Activated CD8-positive, alpha-beta memory T cell treated with anti-CD3 and anti-CD28 coated beads, Interleukin-2, amount 10 ng/mL, durations not matched to agents 7 days and 5 days (primary cell): ENCODE results near the gene VPS13D. TPM values are rescaled to one million over a fixed set of nuclear protein-coding genes. Genes with fewer than 3 reads are reported as not detected.
"Not testable (repeated sequence)": the region's sequence is repeated elsewhere in the genome, so short reads cannot be mapped to it uniquely, and the experiment has no call there.

Experiments used
- ATAC-seq: fragments of 150-1000 bp; cut with Tn5 transposase; one replicate; pipeline ENCODE4 v1.10.0; 2021; ENCODE audit warnings: moderate library complexity
- CTCF ChIA-PET: fragments of 350-600 bp; sonication (Branson Sonifier 250); formaldehyde crosslinking; loops from one replicate; lab custom pipeline; 2021; ENCODE audit warnings: antibody characterized with exemption; lab: Charles Lee
- DNase-seq: peaks from one replicate; pipeline ENCODE4 v3.0.0-alpha.2; 2020
- H3K27ac Mint-ChIP-seq: one replicate; pipeline ENCODE4 v1.8.0; 2021; ENCODE audit warnings: mild to moderate bottlenecking, mixed read lengths
- H3K27me3 Mint-ChIP-seq: one replicate; pipeline ENCODE4 v1.8.0; 2021; ENCODE audit warnings: mixed read lengths
- H3K36me3 Mint-ChIP-seq: one replicate; pipeline ENCODE4 v1.8.0; 2021; ENCODE audit warnings: mild to moderate bottlenecking, mixed read lengths
- H3K4me1 Mint-ChIP-seq: one replicate; pipeline ENCODE4 v1.8.0; 2021; ENCODE audit warnings: mixed read lengths
- H3K4me3 Mint-ChIP-seq: one replicate; pipeline ENCODE4 v1.8.0; 2021; ENCODE audit warnings: mild to moderate bottlenecking, moderate library complexity, mixed read lengths
- H3K9me3 Mint-ChIP-seq: one replicate; pipeline ENCODE4 v1.8.0; 2022; ENCODE audit warnings: low read depth, mixed read lengths
- total RNA-seq, 2 experiments: library from RNA; stranded (reverse); gene quantifications; one replicate each; pipeline ENCODE4 v1.2.3, GENCODE V29; 2021

Gene VPS13D
- total RNA-seq, 2 experiments from 2014 or later = 34.6 to 38.3 TPM

GRCh38 chr1:12537294-12537693 is 307.5 kb downstream of the VPS13D start:
- DNase-seq = no peak
- peaks cover 11% of the 10 kb centered on the region for H3K4me1 Mint-ChIP-seq
- no peak for ATAC-seq
- no peak overlapping the region for H3K27ac Mint-ChIP-seq
- CTCF ChIA-PET = interaction anchor here (1.4 kb wide), 1 partner anchor 34 kb away, joined by 3 read pairs; no protein-coding TSS in a partner anchor
- peaks cover 4% of the 10 kb centered on the region for H3K27me3 Mint-ChIP-seq
- H3K36me3 Mint-ChIP-seq = peaks cover 23% of the 10 kb centered on the region
- peaks cover 16% of the 10 kb centered on the region for H3K9me3 Mint-ChIP-seq
- no peak overlapping the region for H3K4me3 Mint-ChIP-seq

- CTCF ChIA-PET = interaction anchor here (1.2 to 1.4 kb wide), 2 partner anchors 35 to 63 kb away, joined by 3 read pairs; no protein-coding TSS in a partner anchor
- Mint-ChIP-seq H3K4me1 (peaks cover 11% of the 10 kb centered on the region), H3K36me3 (peaks cover 23% of the 10 kb centered on the region), H3K27me3 (peaks cover 6% of the 10 kb centered on the region), H3K27ac (no peak overlapping the region), H3K9me3 (peaks cover 16% of the 10 kb centered on the region), H3K4me3 (no peak overlapping the region)
- no peak for DNase-seq
- ATAC-seq = no peak
Measured at GRCh38 chr1:12537906-12538461, 308.2 kb downstream of the VPS13D start.

GRCh38 chr1:12538536-12538935 is 308.7 kb downstream of the VPS13D start:
- CTCF ChIA-PET = interaction anchor here (1.2 to 1.4 kb wide), 2 partner anchors 35 to 64 kb away, joined by 3 read pairs; no protein-coding TSS in a partner anchor

GRCh38 chr1:12539320-12539704 is 309.5 kb downstream of the VPS13D start:
- no peak for ATAC-seq
- Mint-ChIP-seq H3K27ac (no peak overlapping the region), H3K9me3 (peaks cover 16% of the 10 kb centered on the region), H3K27me3 (peaks cover 12% of the 10 kb centered on the region), H3K4me3 (no peak overlapping the region), H3K36me3 (peaks cover 23% of the 10 kb centered on the region), H3K4me1 (peaks cover 11% of the 10 kb centered on the region)
- CTCF ChIA-PET = no interaction called here
- no peak for DNase-seq

More at GRCh38 chr1:12538536-12538935, 308.7 kb downstream of the VPS13D start:
- not testable (repeated sequence) for ATAC-seq, H3K27me3 Mint-ChIP-seq, H3K4me3 Mint-ChIP-seq, H3K27ac Mint-ChIP-seq, DNase-seq
- H3K36me3 Mint-ChIP-seq = peaks cover 23% of the 10 kb centered on the region
- peaks cover 11% of the 10 kb centered on the region for H3K4me1 Mint-ChIP-seq
- peaks cover 16% of the 10 kb centered on the region for H3K9me3 Mint-ChIP-seq

GRCh38 chr1:12539705-12540579 is 310.1 kb downstream of the VPS13D start:
- Mint-ChIP-seq H3K4me1 (peaks cover 11% of the 10 kb centered on the region), H3K9me3 (peaks cover 16% of the 10 kb centered on the region), H3K36me3 (peaks cover 23% of the 10 kb centered on the region), H3K27ac (no peak overlapping the region), H3K27me3 (peaks cover 15% of the 10 kb centered on the region), H3K4me3 (no peak overlapping the region)
- CTCF ChIA-PET = no interaction called here
- ATAC-seq (no peak), DNase-seq (no peak)

DNA sequence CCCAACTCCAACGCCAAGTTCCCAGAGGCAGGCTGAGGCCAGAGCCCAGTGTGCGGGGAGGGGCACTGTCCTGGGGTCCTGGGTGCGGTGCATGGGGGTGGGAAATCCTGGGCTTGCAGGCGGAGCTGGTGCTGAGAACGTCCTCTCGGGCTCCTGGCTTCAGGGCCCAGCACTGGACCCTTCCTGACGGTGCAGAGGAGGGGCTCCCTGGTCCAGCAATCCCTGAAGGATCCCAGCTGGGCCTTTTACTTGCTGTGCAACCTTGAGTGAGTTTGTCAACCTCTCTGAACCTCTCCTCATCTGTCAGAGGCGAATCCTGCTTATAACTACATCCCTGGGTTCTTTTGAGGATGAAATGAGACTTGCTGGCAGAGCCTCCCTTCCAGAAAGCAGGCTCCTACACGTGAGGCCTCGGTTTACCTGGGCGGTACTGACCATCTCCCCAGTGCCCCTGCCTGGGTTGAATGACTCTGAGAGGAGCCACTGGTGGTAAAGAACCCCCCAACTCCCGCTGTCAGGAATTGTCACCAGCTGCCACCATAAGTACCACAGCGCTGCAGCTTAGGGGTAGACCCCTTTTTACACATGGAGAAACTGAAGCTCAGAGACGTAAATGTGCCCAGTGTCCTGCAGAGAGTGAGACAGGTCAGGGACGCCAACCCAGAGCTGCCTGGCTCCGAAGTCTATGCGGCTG is 310.9 kb downstream of the VPS13D start:
- ATAC-seq = no peak
- CTCF ChIA-PET = interaction anchor here (1.3 kb wide), 1 partner anchor 30 kb away, joined by 3 read pairs; no protein-coding TSS in a partner anchor
- no peak overlapping the region for H3K27ac Mint-ChIP-seq
- H3K4me3 Mint-ChIP-seq = no peak overlapping the region
- peaks cover 14% of the 10 kb centered on the region for H3K4me1 Mint-ChIP-seq
- peaks cover 11% of the 10 kb centered on the region for H3K9me3 Mint-ChIP-seq
- peaks cover 17% of the 10 kb centered on the region for H3K36me3 Mint-ChIP-seq
- DNase-seq = no peak
- H3K27me3 Mint-ChIP-seq = peaks cover 15% of the 10 kb centered on the region

DNA sequence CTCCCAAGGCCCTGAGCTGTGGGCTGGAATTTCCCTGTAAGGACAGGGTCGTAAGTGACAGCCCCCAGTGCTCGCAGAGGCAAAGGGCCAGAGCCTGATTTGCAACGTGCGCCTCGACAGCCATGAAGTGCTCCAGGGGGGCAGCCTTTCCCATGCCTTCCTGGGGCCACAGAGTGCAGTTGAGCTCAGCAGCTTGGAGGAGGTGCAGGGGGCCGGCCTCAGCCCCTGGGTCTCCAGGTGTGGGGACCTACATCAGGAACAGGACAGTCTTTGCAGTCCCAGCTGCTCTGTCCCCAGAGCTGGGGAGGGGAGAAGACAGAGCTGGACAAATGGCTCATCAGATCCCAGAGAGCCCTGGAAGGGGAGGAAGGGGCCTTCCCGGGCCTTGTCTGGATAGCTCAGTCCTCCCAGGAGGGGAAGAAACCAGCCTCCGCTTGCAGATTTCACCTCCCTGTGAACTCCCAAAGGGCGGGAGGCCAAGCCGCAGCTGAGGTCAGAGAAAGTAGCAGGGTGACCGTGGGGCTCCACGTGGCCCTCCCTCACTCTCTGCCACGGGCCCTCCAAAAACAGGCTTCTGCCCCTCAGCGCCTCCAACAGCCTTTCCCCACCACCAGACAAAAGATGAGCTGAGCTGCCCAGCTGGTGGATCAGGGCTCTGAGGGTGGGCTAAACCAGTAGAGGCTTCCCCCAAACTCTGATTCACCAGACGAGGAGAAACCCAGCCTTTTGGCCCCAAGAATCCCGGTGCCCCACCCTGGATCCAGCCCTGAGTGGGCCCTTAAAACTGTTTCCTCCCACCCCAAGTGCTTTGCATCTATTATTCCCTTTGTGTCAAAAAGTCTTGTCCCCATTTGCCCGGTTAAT is 311.7 kb downstream of the VPS13D start:
- ATAC-seq = no peak
- Mint-ChIP-seq H3K27ac (no peak overlapping the region), H3K4me3 (no peak overlapping the region), H3K4me1 (peaks cover 8% of the 10 kb centered on the region), H3K27me3 (peaks cover 15% of the 10 kb centered on the region), H3K9me3 (peaks cover 5% of the 10 kb centered on the region), H3K36me3 (peaks cover 10% of the 10 kb centered on the region)
- CTCF ChIA-PET = interaction anchor here (1.3 kb wide), 1 partner anchor 31 kb away, joined by 3 read pairs; no protein-coding TSS in a partner anchor
- DNase-seq = no peak

GRCh38 chr1:12542138-12542465 is 312.3 kb downstream of the VPS13D start:
- Mint-ChIP-seq H3K27ac (no peak overlapping the region), H3K4me3 (no peak overlapping the region), H3K36me3 (peaks cover 8% of the 10 kb centered on the region), H3K9me3 (peaks cover 4% of the 10 kb centered on the region), H3K4me1 (peaks cover 5% of the 10 kb centered on the region), H3K27me3 (peaks cover 15% of the 10 kb centered on the region)
- no peak for ATAC-seq
- no peak for DNase-seq
- CTCF ChIA-PET = interaction anchor here (1.3 kb wide), 1 partner anchor 32 kb away, joined by 3 read pairs; no protein-coding TSS in a partner anchor

- no peaks in the 10 kb centered on the region for H3K9me3 Mint-ChIP-seq
- no peak for ATAC-seq
- peaks cover 2% of the 10 kb centered on the region for H3K36me3 Mint-ChIP-seq
- H3K4me1 Mint-ChIP-seq = peaks cover 3% of the 10 kb centered on the region
- no peak for DNase-seq
- no peak overlapping the region for H3K4me3 Mint-ChIP-seq
- no peak overlapping the region for H3K27ac Mint-ChIP-seq
- peaks cover 15% of the 10 kb centered on the region for H3K27me3 Mint-ChIP-seq
- CTCF ChIA-PET = no interaction called here
Measured at GRCh38 chr1:12542616-12543592, 313.1 kb downstream of the VPS13D start.

DNA sequence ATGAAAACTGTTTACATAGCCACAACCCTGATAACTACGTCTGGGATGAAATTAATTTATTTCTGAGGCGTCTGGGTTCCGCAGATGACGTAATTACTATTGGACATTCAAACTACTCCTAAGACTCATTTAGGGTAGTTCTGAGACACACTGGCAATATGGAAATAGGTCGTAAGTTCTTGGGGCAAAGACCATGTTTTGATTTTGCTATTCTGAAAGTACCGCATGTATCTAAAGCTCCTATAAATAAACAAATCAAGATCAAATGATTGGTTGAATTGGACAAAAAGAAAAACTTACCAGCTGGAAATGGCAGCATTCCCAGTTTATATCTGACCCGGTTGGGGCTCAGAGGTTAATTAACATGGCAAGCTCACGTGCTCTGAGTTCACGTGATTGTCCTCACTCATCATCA is 313.9 kb downstream of the VPS13D start:
- no peaks in the 10 kb centered on the region for H3K9me3 Mint-ChIP-seq

DNA sequence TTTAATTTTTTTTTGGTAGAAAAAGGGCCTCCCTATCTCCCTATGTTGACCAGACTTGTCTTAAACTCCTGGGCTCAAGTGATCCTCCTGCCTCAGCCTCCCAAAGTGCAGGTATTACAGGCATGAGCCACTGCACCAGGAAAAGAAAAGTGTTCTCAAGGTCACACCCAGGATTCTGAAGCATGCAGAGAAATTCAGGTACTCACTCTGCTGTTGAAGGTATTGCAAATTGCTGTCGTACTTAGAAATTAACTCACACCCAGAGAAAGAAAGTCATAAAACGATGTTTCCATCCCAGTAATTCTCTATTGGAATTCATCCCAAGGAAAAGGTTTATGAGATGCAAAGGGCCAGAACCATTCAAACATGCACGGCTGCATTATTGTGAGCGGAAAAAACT is 314.5 kb downstream of the VPS13D start:
- no peaks in the 10 kb centered on the region for H3K36me3 Mint-ChIP-seq
- H3K27ac Mint-ChIP-seq = no peak overlapping the region
- no peak overlapping the region for H3K4me3 Mint-ChIP-seq
- H3K27me3 Mint-ChIP-seq = peaks cover 15% of the 10 kb centered on the region
- peaks cover 3% of the 10 kb centered on the region for H3K4me1 Mint-ChIP-seq
- ATAC-seq (no peak), DNase-seq (no peak)
- CTCF ChIA-PET = no interaction called here
- no peaks in the 10 kb centered on the region for H3K9me3 Mint-ChIP-seq

More for the DNA sequence above, 313.9 kb downstream of the VPS13D start:
- no peaks in the 10 kb centered on the region for H3K36me3 Mint-ChIP-seq
- H3K27me3 Mint-ChIP-seq = peaks cover 15% of the 10 kb centered on the region
- ATAC-seq = no peak
- CTCF ChIA-PET = no interaction called here
- no peak overlapping the region for H3K27ac Mint-ChIP-seq
- DNase-seq = no peak
- no peak overlapping the region for H3K4me3 Mint-ChIP-seq
- H3K4me1 Mint-ChIP-seq = peaks cover 3% of the 10 kb centered on the region

DNA sequence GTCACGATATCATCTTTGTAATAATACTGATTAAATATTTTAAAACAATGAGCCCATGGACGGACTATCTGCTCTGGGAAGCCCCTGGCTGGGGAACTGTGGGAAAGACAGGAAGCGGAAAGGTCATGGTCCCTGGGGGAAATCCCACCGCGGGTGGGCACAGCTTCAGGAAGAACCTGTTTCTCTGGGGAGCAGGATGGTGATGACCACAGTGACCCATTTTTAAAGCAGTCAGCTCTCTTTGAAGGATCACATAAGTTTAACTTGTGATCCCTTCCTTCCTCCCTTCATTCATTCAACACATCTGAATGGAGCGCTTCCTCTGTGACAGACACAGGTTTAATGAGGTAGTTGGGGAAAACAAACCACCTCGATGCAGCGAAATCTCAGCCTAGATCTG is 315.2 kb downstream of the VPS13D start:
- H3K4me3 Mint-ChIP-seq = no peak overlapping the region
- H3K27me3 Mint-ChIP-seq = peaks cover 15% of the 10 kb centered on the region
- CTCF ChIA-PET = no interaction called here
- ATAC-seq = no peak
- peaks cover 5% of the 10 kb centered on the region for H3K4me1 Mint-ChIP-seq
- no peak overlapping the region for H3K27ac Mint-ChIP-seq
- H3K9me3 Mint-ChIP-seq = no peaks in the 10 kb centered on the region
- H3K36me3 Mint-ChIP-seq = no peaks in the 10 kb centered on the region
- DNase-seq = no peak
